NCI-H1105 (cell line): ENCODE results near the gene ROBO1.

Source experiments
- DNase-seq: peaks from one replicate; lab custom pipeline; 2025; lab: John Stamatoyannopoulos, UW

ROBO1 gene

GRCh38 chr3:79015854-79016253 lies 751.9 kb downstream of the ROBO1 start:
- DNase-seq = no peak

- no peak for DNase-seq
Observed at GRCh38 chr3:79012946-79013362, 754.8 kb downstream of the ROBO1 start.

GRCh38 chr3:79012530-79012913 lies 755.3 kb downstream of the ROBO1 start:
- no peak for DNase-seq

GRCh38 chr3:79011821-79012529 lies 755.8 kb downstream of the ROBO1 start:
- DNase-seq = no peak

- DNase-seq = no peak
Observed at GRCh38 chr3:79009861-79010260, 757.9 kb downstream of the ROBO1 start.

- no peak for DNase-seq
Observed at GRCh38 chr3:79006077-79006476, 761.7 kb downstream of the ROBO1 start.

- DNase-seq = no peak
Observed at GRCh38 chr3:79005084-79005483, 762.7 kb downstream of the ROBO1 start.

GRCh38 chr3:79003994-79004393 lies 763.8 kb downstream of the ROBO1 start:
- no peak for DNase-seq

- DNase-seq = peak; percentile 10
Observed at GRCh38 chr3:79002465-79003372, 765.1 kb downstream of the ROBO1 start.

- no peak for DNase-seq
Observed at GRCh38 chr3:79001255-79001654, 766.5 kb downstream of the ROBO1 start.

- DNase-seq = no peak
Observed at GRCh38 chr3:78999139-78999538, 768.7 kb downstream of the ROBO1 start.

- DNase-seq = no peak
Observed at GRCh38 chr3:78995087-78995486, 772.7 kb downstream of the ROBO1 start.

GRCh38 chr3:78994174-78995027 lies 773.4 kb downstream of the ROBO1 start:
- no peak for DNase-seq

- no peak for DNase-seq
Observed at GRCh38 chr3:78993375-78993774, 774.4 kb downstream of the ROBO1 start.

GRCh38 chr3:78992830-78993229 lies 775.0 kb downstream of the ROBO1 start:
- DNase-seq = no peak

- DNase-seq = no peak
Observed at GRCh38 chr3:78992400-78992799, 775.4 kb downstream of the ROBO1 start.

- no peak for DNase-seq
Observed at GRCh38 chr3:78991656-78992055, 776.1 kb downstream of the ROBO1 start.

- DNase-seq = no peak
Observed at GRCh38 chr3:78990156-78990555, 777.6 kb downstream of the ROBO1 start.

- DNase-seq = no peak
Observed at GRCh38 chr3:78988324-78988723, 779.5 kb downstream of the ROBO1 start.

- DNase-seq = no peak
Observed at GRCh38 chr3:78986416-78987101, 781.2 kb downstream of the ROBO1 start.

- DNase-seq = no peak
Observed at GRCh38 chr3:78985981-78986380, 781.8 kb downstream of the ROBO1 start.

GRCh38 chr3:78979028-78979427 lies 788.8 kb downstream of the ROBO1 start:
- no peak for DNase-seq
